HG03457 (cell line): ENCODE data around the gene TCF12.

Source experiments
- ATAC-seq: cut with Tn5 transposase; IDR thresholded peaks from one replicate; pipeline ENCODE4 v1.9.1; 2021; ENCODE audit warnings: moderate number of reproducible peaks; ENCODE audit not compliant: unreplicated experiment

Gene TCF12

GRCh38 chr15:56918046-56918938 is at the start of gene TCF12:
TSS of gene TCF12 (plus strand) at chr15:56918644. CDS start at chr15:56919914, 1,270 bp downstream.
- ATAC-seq: peak; percentile 58

DNA sequence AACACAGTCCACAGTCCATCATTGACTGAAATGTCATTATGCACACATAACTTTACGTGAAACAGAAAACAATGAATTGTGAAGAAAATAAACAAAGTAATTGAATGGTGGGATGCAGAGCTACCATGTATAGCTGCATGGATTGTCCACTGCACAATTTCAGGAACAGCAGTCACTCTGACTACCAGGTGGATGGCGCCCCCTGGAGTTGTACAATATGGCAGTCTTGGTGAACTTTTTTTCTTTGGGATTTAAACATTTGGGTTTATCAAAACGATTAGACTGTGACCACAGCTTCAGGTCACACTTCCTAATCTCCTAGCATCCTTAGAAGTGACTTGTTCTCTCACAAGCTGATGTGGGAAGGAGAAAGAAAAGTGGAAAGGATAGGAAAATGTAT is 48.9 kb upstream of the TCF12 start:
- no peak for ATAC-seq

DNA sequence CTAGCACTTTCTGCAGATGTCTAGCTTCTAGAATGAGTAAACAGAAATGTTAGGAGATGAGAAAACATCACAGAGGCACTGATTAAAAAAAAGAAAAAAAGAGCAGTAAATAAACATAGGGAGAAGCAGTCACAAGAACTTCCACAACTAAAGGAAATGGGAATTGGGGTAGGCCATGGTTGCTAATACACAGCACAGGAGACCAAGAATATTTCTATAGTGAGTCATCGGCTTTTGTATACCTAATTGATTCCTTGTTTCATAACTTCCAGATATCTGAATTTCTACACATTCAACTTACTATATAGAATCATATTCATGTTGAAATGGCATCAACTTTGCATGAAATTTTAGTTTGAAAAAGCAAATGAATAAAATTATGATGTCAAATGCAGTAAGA is 47.3 kb upstream of the TCF12 start:
- no peak for ATAC-seq

GRCh38 chr15:56871867-56872266 is 46.6 kb upstream of the TCF12 start:
- no peak for ATAC-seq

- no peak for ATAC-seq
These were observed 41.0 kb upstream of the TCF12 start for GRCh38 chr15:56877255-56877970.

- no peak for ATAC-seq
These were observed 38.9 kb upstream of the TCF12 start for GRCh38 chr15:56879502-56879901.

GRCh38 chr15:56883088-56883487 is 35.4 kb upstream of the TCF12 start:
- ATAC-seq: no peak

DNA sequence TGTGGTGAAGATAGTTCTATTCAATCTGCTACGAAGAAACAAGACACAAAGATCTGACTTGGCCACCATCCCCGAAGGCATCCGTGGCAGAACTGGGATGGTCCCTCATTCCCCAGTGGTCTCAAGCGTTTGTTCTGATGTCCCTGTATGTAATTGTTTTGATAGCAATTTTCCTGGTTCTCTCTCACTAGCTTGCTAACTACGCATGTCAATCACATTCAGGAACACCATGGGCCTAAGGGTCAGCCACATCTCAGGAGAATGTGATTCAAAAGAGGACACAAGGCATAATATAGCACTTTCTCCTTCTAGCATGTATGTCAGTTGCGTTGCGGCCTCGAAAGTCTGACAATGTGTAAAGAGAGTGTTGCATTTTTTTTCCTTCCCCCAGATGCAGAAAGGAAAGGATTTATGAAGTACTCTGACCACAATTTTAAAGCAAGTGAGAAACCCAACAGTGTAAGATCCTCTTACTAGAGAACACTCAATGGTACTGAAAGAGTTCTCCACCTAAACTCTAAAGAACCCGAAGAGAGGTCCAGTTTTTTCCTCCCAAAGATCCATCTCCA is 32.0 kb upstream of the TCF12 start:
- ATAC-seq: no peak

DNA sequence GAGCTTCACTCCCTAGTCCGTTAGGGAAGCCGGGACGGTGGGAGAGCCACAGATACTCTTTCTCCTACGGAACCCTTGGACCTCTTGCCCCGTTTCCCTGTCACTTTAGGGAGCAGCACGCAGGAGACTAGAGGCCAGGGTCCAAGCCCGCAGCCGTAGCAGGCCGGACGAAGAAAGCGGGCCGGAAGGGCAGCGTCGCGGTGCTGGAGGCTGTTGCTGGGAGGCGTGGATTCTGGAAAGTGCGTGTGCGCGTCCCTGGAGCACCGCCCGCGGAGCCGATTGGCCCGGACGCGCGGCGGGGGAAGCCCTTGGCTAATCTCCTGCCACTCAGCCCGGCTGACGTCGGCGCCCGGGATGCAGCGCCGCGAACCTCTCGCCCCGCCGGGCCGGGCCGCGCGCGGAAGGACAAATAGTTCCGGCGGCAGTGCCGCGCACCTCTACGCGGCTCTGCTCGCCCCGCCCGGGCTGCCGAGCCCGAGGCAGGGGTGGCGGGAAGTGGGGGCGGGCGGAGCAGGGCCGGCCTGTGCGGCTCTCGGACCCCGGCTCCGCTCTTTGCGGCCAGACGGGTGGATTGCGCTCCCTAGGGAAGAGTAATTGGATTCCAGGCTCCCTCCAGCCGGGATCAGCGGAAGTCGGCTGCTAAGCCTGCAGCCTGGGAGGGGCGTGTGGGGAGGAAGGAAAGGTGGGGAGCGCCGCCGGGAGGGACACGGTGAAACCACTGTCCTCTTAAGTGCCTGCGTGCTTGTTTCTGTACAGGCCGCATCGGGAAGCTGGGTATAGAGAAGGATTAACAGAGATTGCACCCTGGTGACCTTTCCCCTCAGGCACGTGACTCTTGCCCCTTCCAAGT is 31.3 kb upstream of the TCF12 start:
- ATAC-seq: peak; percentile 84

DNA sequence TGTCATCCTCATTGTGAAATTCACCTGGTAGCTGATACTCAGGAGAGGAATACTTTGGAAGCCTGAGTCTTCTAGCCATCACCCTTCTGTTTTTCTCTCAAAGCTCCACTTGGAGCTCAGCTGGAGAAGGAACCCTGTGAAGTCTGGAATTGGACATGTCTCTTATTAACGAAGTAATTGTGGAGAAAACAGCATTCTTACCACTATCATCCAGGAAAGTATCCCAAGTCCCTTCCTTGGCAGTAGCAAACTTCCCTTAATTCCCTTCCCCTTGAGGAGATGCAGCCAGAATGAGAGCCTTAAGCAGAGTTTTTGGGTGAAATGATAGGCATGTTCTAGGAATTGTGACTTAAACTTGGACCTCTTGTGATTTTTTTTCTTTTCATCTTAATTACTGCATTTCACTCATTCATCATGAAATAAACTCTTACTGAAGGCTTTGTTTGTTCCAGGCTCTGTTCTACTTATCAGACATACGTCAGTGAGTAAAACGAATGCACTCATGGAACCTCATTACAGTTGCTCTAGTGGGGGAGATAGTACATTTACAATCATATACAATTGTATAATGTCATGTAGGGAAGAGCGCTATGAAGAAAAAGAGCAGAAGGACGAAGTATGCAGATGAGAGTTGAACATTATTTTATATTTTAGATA is 30.5 kb upstream of the TCF12 start:
- ATAC-seq: no peak

- ATAC-seq: no peak
These were observed 28.4 kb upstream of the TCF12 start for GRCh38 chr15:56890038-56890437.

- no peak for ATAC-seq
These were observed 26.5 kb upstream of the TCF12 start for GRCh38 chr15:56891852-56892440.

DNA sequence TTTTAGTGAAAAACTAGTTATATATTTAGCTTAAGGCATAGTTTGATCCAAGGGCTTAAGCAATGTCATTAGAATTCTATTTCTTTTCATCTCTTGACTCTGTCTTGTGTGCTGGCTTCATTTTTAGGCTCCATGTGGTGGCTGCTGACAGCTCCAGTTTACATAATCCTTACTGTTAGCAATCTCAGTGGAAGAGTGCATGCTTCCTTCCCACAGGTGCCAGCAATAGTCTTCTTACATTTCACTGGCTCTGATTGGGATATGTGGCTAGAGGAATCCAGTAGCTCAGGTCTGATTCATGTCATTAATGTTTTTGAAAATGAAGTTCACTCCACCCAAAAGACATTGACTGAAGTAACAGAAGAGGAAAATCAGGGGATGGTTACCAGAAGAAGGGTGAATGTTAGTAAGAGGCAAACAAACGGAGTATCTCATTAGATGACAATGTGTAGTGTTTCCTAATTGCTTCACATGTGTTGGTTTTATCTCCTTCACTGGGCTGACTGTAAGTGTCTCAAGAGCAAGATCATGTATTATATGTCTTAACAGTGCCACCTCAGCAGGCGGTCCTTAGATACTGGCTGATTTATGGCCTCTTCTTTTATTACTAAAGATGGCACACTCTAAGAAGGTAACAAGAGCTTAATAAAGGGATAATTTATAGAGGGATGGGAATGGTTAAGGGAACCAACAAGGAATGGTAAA is 25.6 kb upstream of the TCF12 start:
- no peak for ATAC-seq

DNA sequence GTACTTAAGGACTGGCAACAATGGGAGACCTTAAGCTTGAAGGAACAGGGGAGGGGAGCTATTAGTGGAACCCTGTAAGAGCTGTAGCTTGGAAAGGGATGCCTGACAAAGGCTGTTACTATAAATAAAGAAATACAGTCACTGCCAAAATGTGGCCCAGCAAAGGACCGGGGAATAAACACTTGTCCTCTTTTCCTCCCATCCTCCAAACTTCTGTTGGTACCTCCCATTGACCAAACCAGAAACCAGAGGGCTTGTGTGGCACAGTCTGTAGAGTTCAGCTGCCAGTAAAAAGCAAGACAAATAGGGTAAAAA is 25.1 kb upstream of the TCF12 start:
- no peak for ATAC-seq

DNA sequence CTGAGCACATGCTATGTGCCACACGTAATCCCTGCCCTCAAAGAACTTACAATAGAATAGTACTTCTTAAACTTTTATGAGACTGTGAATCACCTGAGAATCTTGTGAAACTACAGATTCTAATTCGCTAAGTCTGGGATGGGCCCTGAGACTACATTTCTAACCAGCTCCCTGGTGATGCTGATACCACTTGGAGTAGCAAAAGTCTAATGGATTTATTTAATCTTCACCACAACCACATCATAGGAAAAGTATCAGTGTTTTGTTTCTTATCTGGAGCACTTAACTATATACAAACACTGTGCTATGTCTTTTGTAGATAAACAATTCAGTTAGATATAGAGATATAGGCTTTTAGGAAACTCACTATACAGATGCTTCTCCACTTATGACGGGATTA is 23.8 kb upstream of the TCF12 start:
- ATAC-seq: no peak

GRCh38 chr15:56901931-56902330 is 16.5 kb upstream of the TCF12 start:
- no peak for ATAC-seq

DNA sequence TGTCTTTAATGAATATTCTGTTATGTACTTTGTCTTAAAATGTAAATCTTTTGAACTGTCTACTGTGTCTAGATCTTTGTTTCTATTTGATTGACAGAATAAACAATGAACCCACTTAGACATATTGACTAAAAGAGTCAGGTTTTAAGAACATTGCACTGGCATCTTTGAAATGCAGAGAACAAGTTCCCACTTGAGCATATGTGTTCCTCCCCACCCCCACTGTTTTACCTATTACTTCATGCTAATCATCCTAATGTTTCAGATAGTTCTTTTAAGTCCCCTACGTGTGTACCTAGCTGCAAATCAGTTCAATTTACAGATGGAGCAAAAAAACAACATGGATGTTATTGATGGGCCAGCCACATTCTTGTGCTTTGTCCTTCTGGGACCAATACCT is 11.7 kb upstream of the TCF12 start:
- ATAC-seq: no peak

DNA sequence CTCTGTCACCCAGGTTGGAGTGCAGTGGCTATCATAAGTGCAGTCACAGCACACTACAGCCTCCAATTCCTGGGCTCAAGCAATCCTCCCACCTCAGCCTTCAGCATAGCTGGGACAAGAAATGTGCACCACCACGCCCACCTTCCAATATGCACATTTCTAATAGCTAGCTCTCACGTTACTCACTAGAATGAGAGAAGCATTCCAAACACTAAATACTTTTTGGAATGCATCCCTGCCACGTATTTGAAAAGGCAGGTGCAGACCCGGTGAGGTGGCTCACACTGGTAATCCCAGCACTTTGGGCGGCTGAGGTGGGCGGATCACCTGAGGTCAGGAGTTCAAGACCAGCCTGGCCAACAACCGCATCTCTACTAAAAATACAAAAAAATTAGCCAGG is 7.6 kb upstream of the TCF12 start:
- no peak for ATAC-seq

DNA sequence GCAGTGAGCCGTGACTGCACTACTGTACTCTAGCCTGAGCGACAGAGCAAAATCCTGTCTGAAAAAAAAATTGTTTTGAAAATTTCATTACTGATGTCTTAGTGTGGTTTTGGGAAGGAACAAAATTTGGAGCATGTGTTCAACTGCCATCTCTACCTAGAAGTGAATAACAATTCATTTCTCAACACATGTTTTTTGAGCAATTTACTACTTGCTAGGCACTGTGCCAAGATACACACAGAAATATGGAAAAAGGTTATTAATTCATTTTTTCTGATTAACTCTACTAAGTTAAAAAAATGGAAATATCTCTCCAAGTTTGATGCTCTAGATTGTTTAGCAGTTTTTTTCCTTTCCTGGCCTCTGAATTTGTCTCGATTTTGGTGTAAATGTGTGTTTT is 5.2 kb upstream of the TCF12 start:
- ATAC-seq: no peak

- ATAC-seq: no peak
These were observed 4.8 kb upstream of the TCF12 start for GRCh38 chr15:56913670-56914069.
